GM23338 (cell line): Measurements from ENCODE around the gene UBE2G1. TPM values are rescaled to one million over a fixed set of nuclear protein-coding genes. Genes with fewer than 3 reads are reported as not detected.
"Not testable (repeated sequence)": the region's sequence is repeated elsewhere in the genome, so short reads cannot be mapped to it uniquely, and the experiment has no call there.

ENCODE experiments used
- ATAC-seq: fragments of 200-7000 bp; cut with Tn5 transposase; 3 replicates; pipeline ENCODE4 v1.9.1; 2020
- DNase-seq: peaks from one replicate; pipeline ENCODE4 v3.0.0-alpha.2; 2015; ENCODE audit warnings: low spot score
- H2AFZ ChIP-seq: fragments of 200-600 bp; sonication (generic); 2 replicates; pipeline ENCODE4 v1.8.0; 2016; ENCODE audit warnings: antibody characterized with exemption, mild to moderate bottlenecking, moderate library complexity
- H3F3A ChIP-seq: fragments of 200-600 bp; sonication (generic); replicated peaks from 2 replicates; pipeline ENCODE4 v1.8.0; 2017; ENCODE audit warnings: antibody characterized with exemption, mixed run types, low read depth
- H3K27ac ChIP-seq: fragments of 200-600 bp; sonication (generic); 2 replicates; pipeline ENCODE4 v1.6.1; 2016; ENCODE audit warnings: low read depth
- H3K27me3 ChIP-seq: fragments of 200-600 bp; sonication (generic); 2 replicates; pipeline ENCODE4 v1.8.0; 2016; ENCODE audit warnings: mild to moderate bottlenecking, mixed run types, moderate library complexity; ENCODE audit not compliant: insufficient read depth
- H3K36me3 ChIP-seq: fragments of 200-600 bp; sonication (generic); 2 replicates; pipeline ENCODE4 v1.8.0; 2016; ENCODE audit warnings: mild to moderate bottlenecking; ENCODE audit not compliant: insufficient read depth
- H3K4me1 ChIP-seq: fragments of 200-600 bp; sonication (generic); 2 replicates; pipeline ENCODE4 v1.8.0; 2016; ENCODE audit warnings: mild to moderate bottlenecking, moderate library complexity; ENCODE audit not compliant: insufficient read depth
- H3K4me2 ChIP-seq: fragments of 200-600 bp; sonication (generic); 2 replicates; pipeline ENCODE4 v1.7.1; 2017; ENCODE audit warnings: mixed run types
- H3K4me3 ChIP-seq: fragments of 200-600 bp; sonication (generic); 2 replicates; pipeline ENCODE4 v1.6.1; 2016; ENCODE audit warnings: mixed run types
- H3K79me2 ChIP-seq: fragments of 200-600 bp; sonication (generic); replicated peaks from 2 replicates; pipeline ENCODE4 v1.8.0; 2017; ENCODE audit warnings: mild to moderate bottlenecking; ENCODE audit not compliant: insufficient read depth
- H3K9me2 ChIP-seq: fragments of 200-600 bp; sonication (generic); 2 replicates; pipeline ENCODE4 v1.8.0; 2017; ENCODE audit not compliant: insufficient read depth
- H4K20me1 ChIP-seq: fragments of 200-600 bp; sonication (generic); replicated peaks from 2 replicates; pipeline ENCODE4 v1.8.0; 2017; ENCODE audit warnings: mild to moderate bottlenecking; ENCODE audit not compliant: insufficient read depth
- H3K27ac Mint-ChIP-seq: 2 replicates; pipeline ENCODE4 v1.8.0; 2020; ENCODE audit warnings: inconsistent platforms, mild to moderate bottlenecking, moderate library complexity, mixed read lengths
- H3K27me3 Mint-ChIP-seq: 3 replicates; pipeline ENCODE4 v1.8.0; 2022; ENCODE audit warnings: low read depth, mild to moderate bottlenecking, moderate library complexity, mixed read lengths, inconsistent platforms; ENCODE audit not compliant: insufficient read depth, poor library complexity
- H3K36me3 Mint-ChIP-seq: 3 replicates; pipeline ENCODE4 v1.8.0; 2021; ENCODE audit warnings: low read depth, mild to moderate bottlenecking, inconsistent platforms, moderate library complexity, mixed read lengths
- H3K4me1 Mint-ChIP-seq: 3 replicates; pipeline ENCODE4 v1.8.0; 2020; ENCODE audit warnings: mild to moderate bottlenecking, inconsistent platforms, mixed read lengths
- H3K4me3 Mint-ChIP-seq: 3 replicates; pipeline ENCODE4 v1.8.0; 2021; ENCODE audit warnings: moderate library complexity, mild to moderate bottlenecking, inconsistent platforms, mixed read lengths
- H3K9me3 Mint-ChIP-seq: 3 replicates; pipeline ENCODE4 v1.8.0; 2020; ENCODE audit warnings: moderate library complexity, mild to moderate bottlenecking, inconsistent platforms, mixed read lengths
- CREB1 ChIP-seq: fragments of 250-450 bp; sonication (Bioruptor Pico); IDR thresholded peaks from 2 replicates; pipeline ENCODE4 v1.5.0; 2020; ENCODE audit warnings: low read depth, mild to moderate bottlenecking, moderate library complexity
- EZH2 ChIP-seq: fragments of 200-600 bp; sonication (generic); IDR thresholded peaks from one replicate; pipeline ENCODE4 v1.8.0; 2017; ENCODE audit warnings: antibody characterized with exemption, mild to moderate bottlenecking, low read depth; ENCODE audit not compliant: unreplicated experiment
- EZH2phosphoT487 ChIP-seq: fragments of 200-600 bp; sonication (generic); IDR thresholded peaks from one replicate; pipeline ENCODE4 v1.8.1; 2018; ENCODE audit warnings: antibody characterized with exemption; ENCODE audit not compliant: unreplicated experiment
- JUNB ChIP-seq: IDR thresholded peaks from one replicate; pipeline ENCODE4 v1.6.1; 2016; ENCODE audit warnings: antibody characterized with exemption; ENCODE audit not compliant: unreplicated experiment
- NANOG ChIP-seq: IDR thresholded peaks from 2 replicates; pipeline ENCODE4 v1.6.1; 2016; ENCODE audit warnings: antibody characterized with exemption, borderline replicate concordance
- STAT1 ChIP-seq: IDR thresholded peaks from one replicate; pipeline ENCODE4 v1.6.1; 2016; ENCODE audit warnings: antibody characterized with exemption; ENCODE audit not compliant: unreplicated experiment
- polyA plus RNA-seq: library from polyadenylated mRNA; unstranded; fragments of >200 nt; fragmentation: Nextera tagmentation; extraction: Ambion mirVana; gene quantifications from 2 replicates; pipeline ENCODE4 v1.2.1, GENCODE V29; 2016
- total RNA-seq: library from RNA; depleted of rRNA; stranded (reverse); fragments of >200 nt; shearing (Covaris generic); gene quantifications from 2 replicates; pipeline ENCODE4 v1.2.3, GENCODE V29; 2014
- TF ChIP-seq, protein P1 (sequence below): IDR thresholded peaks from one replicate; pipeline ENCODE4 v1.6.1; 2018; ENCODE audit warnings: antibody characterized with exemption; ENCODE audit not compliant: unreplicated experiment

UBE2G1 gene
- total and polyA plus RNA-seq, 2 experiments from 2014 or later: 71.9 to 145 TPM

DNA sequence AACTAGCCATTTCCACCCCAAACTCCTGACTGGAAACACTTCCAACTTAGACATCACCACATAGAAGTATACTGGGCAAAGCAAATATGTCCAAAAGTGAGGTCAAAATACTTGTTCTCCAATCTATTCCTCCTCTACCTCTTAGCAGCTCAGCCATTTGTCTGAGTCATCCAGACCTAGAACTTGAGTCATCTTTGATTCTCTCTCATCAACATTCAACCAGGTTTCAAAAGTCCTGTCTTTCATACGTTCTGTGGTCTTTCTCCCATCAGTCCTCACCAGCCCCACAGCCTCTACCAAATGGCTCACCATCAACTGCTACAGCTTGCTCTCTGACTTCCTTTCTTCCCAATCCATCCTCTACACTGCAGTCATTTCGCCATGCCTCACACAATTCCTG, 109.5 kb downstream of the UBE2G1 start:
- Histone ChIP-seq H3K36me3 (peaks cover 6% of the 10 kb centered on the region; the same call in 1 of the 2 replicates), H3K4me3 (no peak overlapping the region), H2AFZ (no peak overlapping the region), H3K79me2 (peaks cover 100% of the 10 kb centered on the region), H3K9me2 (no peaks in the 10 kb centered on the region), H3F3A (0 out of 2 replicates have a peak, but pooled peaks cover 2% of the 10 kb centered on the region), H3K4me2 (no peak overlapping the region), H3K27me3 (no peaks in the 10 kb centered on the region), H4K20me1 (peaks cover 60% of the 10 kb centered on the region), H3K4me1 (no peaks in the 10 kb centered on the region; the same call in 1 of the 2 replicates), H3K27ac (no peak overlapping the region)
- H3K27me3 Mint-ChIP-seq: no peaks in the 10 kb centered on the region
- H3K36me3 Mint-ChIP-seq: peaks cover 33% of the 10 kb centered on the region
- DNase-seq: no peak
- no peak overlapping the region for H3K27ac Mint-ChIP-seq
- TF ChIP-seq NANOG (no peak), EZH2phosphoT487 (no peak), CREB1 (no peak)
- H3K4me3 Mint-ChIP-seq: no peak overlapping the region
- peaks cover 17% of the 10 kb centered on the region for H3K9me3 Mint-ChIP-seq
- H3K4me1 Mint-ChIP-seq: peaks cover 5% of the 10 kb centered on the region; the same call in 2 of the 3 replicates
- ATAC-seq: no peak

DNA sequence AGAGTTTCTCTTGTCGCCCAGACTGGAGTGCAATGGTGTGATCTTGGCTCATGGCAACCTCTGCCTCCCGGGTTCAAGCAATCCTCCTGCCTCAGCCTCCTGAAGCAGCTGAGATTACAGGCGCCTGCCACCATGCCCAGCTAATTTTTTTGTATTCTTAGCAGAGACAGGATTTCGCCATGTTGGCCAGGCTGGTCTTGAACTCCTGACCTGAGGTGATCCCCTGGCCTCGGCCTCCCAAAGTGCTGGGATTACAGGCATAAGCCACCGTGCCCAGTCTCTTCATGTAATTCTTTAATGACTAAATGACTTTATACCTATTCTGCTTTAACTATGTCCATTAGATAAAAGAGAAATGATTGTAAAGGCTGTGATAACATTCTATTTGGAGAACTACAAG, 111.2 kb downstream of the UBE2G1 start:
- H3K4me3 ChIP-seq, H3K27me3 Mint-ChIP-seq, DNase-seq, H3K27ac Mint-ChIP-seq, H3K36me3 ChIP-seq, ATAC-seq, H3K27me3 ChIP-seq, H3K4me1 ChIP-seq, H3F3A ChIP-seq, H3K4me3 Mint-ChIP-seq, H3K4me2 ChIP-seq, H3K4me1 Mint-ChIP-seq, H3K27ac ChIP-seq, H2AFZ ChIP-seq, H3K9me2 ChIP-seq: not testable (repeated sequence)
- Mint-ChIP-seq H3K36me3 (peaks cover 22% of the 10 kb centered on the region), H3K9me3 (peaks cover 17% of the 10 kb centered on the region)
- Histone ChIP-seq H4K20me1 (peaks cover 62% of the 10 kb centered on the region), H3K79me2 (peaks cover 100% of the 10 kb centered on the region)

DNA sequence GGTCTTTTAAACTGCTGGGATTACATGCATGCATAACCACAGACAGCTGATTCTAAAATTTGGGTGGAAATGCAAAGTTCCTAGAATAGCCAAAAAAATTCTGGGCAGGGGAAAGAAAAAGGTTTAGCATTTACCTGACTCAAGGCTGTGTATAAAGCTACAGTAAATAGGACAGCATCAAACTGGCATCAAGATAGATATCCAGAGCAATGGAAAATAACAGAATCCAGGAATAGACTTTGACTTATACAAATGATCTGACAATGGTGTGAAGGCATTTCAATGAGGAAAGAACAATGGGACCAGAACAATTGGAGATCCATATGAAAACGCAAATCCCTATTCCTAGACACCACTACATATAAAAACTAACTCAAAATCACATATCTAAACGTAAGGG, 115.6 kb downstream of the UBE2G1 start:
- Histone ChIP-seq H3K36me3 (no peaks in the 10 kb centered on the region; the same call in 1 of the 2 replicates), H3K4me1 (peaks cover 28% of the 10 kb centered on the region), H2AFZ (no peak overlapping the region), H3K9me2 (no peaks in the 10 kb centered on the region), H3K4me3 (no peak overlapping the region), H3K27ac (no peak overlapping the region), H3K4me2 (no peak overlapping the region), H3K79me2 (peaks cover 100% of the 10 kb centered on the region), H4K20me1 (peaks cover 77% of the 10 kb centered on the region), H3K27me3 (no peaks in the 10 kb centered on the region), H3F3A (no peaks in the 10 kb centered on the region)
- no peaks in the 10 kb centered on the region for H3K9me3 Mint-ChIP-seq
- H3K27ac Mint-ChIP-seq: no peak overlapping the region
- ATAC-seq (no peak), DNase-seq (no peak)
- H3K27me3 Mint-ChIP-seq: no peaks in the 10 kb centered on the region
- no peaks in the 10 kb centered on the region; the same call in 1 of the 3 replicates for H3K36me3 Mint-ChIP-seq
- TF ChIP-seq, protein P1, sequence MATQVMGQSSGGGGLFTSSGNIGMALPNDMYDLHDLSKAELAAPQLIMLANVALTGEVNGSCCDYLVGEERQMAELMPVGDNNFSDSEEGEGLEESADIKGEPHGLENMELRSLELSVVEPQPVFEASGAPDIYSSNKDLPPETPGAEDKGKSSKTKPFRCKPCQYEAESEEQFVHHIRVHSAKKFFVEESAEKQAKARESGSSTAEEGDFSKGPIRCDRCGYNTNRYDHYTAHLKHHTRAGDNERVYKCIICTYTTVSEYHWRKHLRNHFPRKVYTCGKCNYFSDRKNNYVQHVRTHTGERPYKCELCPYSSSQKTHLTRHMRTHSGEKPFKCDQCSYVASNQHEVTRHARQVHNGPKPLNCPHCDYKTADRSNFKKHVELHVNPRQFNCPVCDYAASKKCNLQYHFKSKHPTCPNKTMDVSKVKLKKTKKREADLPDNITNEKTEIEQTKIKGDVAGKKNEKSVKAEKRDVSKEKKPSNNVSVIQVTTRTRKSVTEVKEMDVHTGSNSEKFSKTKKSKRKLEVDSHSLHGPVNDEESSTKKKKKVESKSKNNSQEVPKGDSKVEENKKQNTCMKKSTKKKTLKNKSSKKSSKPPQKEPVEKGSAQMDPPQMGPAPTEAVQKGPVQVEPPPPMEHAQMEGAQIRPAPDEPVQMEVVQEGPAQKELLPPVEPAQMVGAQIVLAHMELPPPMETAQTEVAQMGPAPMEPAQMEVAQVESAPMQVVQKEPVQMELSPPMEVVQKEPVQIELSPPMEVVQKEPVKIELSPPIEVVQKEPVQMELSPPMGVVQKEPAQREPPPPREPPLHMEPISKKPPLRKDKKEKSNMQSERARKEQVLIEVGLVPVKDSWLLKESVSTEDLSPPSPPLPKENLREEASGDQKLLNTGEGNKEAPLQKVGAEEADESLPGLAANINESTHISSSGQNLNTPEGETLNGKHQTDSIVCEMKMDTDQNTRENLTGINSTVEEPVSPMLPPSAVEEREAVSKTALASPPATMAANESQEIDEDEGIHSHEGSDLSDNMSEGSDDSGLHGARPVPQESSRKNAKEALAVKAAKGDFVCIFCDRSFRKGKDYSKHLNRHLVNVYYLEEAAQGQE: no peak
- TF ChIP-seq STAT1: no peak
- TF ChIP-seq EZH2: no peak
- no peak for TF ChIP-seq JUNB
- TF ChIP-seq EZH2phosphoT487: no peak
- H3K4me1 Mint-ChIP-seq: peaks cover 30% of the 10 kb centered on the region
- no peak overlapping the region for H3K4me3 Mint-ChIP-seq
